HL-60 (cell line): ENCODE data around the gene SLC30A4.

Experiments used
- CTCF ChIP-seq: IDR thresholded peaks from one replicate; pipeline ENCODE4 v1.5.1; 2011; ENCODE audit warnings: low read length, control low read depth, inconsistent platforms; ENCODE audit not compliant: insufficient read depth
- GABPA ChIP-seq: IDR thresholded peaks from 2 replicates; pipeline ENCODE4 v1.6.1; 2012; ENCODE audit warnings: low read depth
- POLR2AphosphoS5 ChIP-seq: IDR thresholded peaks from 2 replicates; pipeline ENCODE4 v1.6.1; 2012; ENCODE audit warnings: low read depth
- REST ChIP-seq: IDR thresholded peaks from 2 replicates; pipeline ENCODE4 v1.6.1; 2012; ENCODE audit warnings: low read depth; ENCODE audit not compliant: insufficient replicate concordance

- TF ChIP-seq CTCF (no peak), POLR2AphosphoS5 (no peak), REST (no peak), GABPA (no peak)
Observed at GRCh38 chr15:45539680-45540079, 17.1 kb upstream of the SLC30A4 start.
